Measurements from ENCODE around the gene DAAM1. TPM values are rescaled to one million over a fixed set of nuclear protein-coding genes. Genes with fewer than 3 reads are reported as not detected.

The DAAM1 gene
- polyA plus RNA-seq, 1 of the 3 experiments (the other 2 are of a cell fraction): 5.1 TPM

DNA sequence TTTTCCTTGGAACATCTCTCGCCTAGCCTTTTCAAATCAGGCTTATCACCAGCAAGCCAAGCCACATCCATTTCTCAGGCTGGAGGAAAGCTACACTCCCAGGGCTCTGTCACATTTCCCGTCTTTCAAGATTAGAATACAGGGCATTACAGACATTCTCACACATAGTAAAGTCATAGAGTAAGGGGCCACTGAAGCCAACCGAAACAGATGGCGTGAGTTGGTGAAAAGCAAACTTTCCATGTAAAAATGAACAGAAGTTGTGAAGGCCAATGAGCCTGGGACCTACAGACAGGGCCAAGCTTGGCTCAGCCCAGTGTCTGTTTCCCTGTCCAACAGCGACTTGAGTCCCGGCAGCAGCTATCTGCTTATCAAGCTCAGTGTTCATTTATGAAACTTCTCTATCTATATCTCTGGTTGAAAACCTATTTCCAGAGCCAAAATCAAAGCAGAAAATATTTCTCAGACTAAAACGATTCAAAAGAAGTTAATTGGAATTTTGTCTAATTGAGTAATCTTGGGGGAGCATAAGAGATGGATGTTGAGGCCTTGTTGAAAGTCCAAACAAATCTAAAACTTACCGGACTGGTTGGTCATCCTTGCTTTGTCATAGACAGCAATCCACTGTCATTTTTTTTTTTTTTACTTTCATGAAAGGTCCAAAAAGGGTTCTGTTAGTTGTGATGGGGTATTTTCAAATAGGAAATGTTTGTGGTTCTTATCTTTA lies 105.6 kb downstream of the DAAM1 start:
- H3K36me3 ChIP-seq (replicated peaks in 1 of 2; ENCODE audit: control insufficient read depth in 1 of 2, insufficient read depth in 2 of 2, low read length in 1 of 2): peaks cover 8 to 18% of the 10 kb centered on the region in 2 experiments
- H4K20me1 ChIP-seq (ENCODE audit: insufficient read depth): no peaks in the 10 kb centered on the region
- no peaks in the 10 kb centered on the region for H3K9me2 ChIP-seq
- TF ChIP-seq EP300 (IDR thresholded peaks at IDR 0.05; ENCODE audit: borderline replicate concordance in 1 of 2, low read depth in 1 of 2, low read length in 1 of 2): no peak
- TF ChIP-seq, protein P1, sequence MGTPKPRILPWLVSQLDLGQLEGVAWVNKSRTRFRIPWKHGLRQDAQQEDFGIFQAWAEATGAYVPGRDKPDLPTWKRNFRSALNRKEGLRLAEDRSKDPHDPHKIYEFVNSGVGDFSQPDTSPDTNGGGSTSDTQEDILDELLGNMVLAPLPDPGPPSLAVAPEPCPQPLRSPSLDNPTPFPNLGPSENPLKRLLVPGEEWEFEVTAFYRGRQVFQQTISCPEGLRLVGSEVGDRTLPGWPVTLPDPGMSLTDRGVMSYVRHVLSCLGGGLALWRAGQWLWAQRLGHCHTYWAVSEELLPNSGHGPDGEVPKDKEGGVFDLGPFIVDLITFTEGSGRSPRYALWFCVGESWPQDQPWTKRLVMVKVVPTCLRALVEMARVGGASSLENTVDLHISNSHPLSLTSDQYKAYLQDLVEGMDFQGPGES (IDR thresholded peaks at IDR 0.05; ENCODE audit: low read depth, low read length): no peak
- TF ChIP-seq USF2 (IDR thresholded peaks at IDR 0.05; ENCODE audit: borderline replicate concordance, low read depth, low read length): no peak
- no peak for TF ChIP-seq NFIC (IDR thresholded peaks at IDR 0.05; ENCODE audit: borderline replicate concordance)
- TF ChIP-seq GATA2 (CRISPR knock-in tag; IDR thresholded peaks at IDR 0.05): no peak
- no peak for TF ChIP-seq RAD21 (IDR thresholded peaks at IDR 0.05; ENCODE audit: low read length)
- no peak overlapping the region for H3K9ac ChIP-seq
- H3F3A ChIP-seq (replicated peaks; ENCODE audit: insufficient read depth): peaks cover 7% of the 10 kb centered on the region
- 81% methylated on average over 8 of the region's 8 CpGs for WGBS (ENCODE audit: low lambda C conversion rate)
- H3K27ac ChIP-seq (ENCODE audit: low read depth in 2 of 2, low read length in 1 of 2): peak overlapping the region; percentile 74 to 82
- no peak overlapping the region for H3K4me3 ChIP-seq (ENCODE audit: low read depth in 2 of 2, low read length in 1 of 2)
- no peaks in the 10 kb centered on the region for H3K27me3 ChIP-seq (ENCODE audit: insufficient read depth)
- H3K9me3 ChIP-seq: no peaks in the 10 kb centered on the region
- ChIA-PET POLR2A (no interaction called here), CTCF (interaction anchor here (1.3 kb wide), 1 partner anchor 10 kb away, joined by 5 read pairs; no protein-coding TSS in a partner anchor)
- H3K4me1 ChIP-seq (ENCODE audit: control insufficient read depth in 1 of 2, insufficient read depth in 2 of 2, low read depth in 1 of 2, low read length in 1 of 2): peaks cover 16 to 21% of the 10 kb centered on the region in 2 experiments
- no peaks in the 10 kb centered on the region for H3K79me2 ChIP-seq (ENCODE audit: insufficient read depth)
- no peak overlapping the region for H2AFZ ChIP-seq (ENCODE audit: low read depth)
- peak overlapping the region; percentile 0; the same call in 1 of the 2 replicates for H3K4me2 ChIP-seq
- DNase-seq: no peak

DNA sequence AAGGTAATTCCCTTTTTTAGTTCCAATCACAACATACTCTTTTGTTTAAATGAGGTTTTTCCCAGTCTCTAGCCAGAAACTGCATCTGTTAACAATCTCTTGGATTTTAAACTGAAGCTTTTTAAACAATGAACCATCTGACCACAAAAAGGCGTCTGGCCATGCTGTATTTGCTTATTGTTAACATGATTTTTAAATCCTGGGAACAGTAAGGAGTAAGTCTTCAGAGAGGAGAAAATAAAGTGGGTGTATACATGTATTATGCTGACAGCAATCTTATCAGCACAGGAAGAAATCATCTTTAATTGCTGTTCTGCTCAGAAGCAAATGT lies 106.2 kb downstream of the DAAM1 start:
- peak overlapping the region; percentile 0; the same call in 1 of the 2 replicates for H3K4me2 ChIP-seq
- ChIA-PET POLR2A (no interaction called here), CTCF (interaction anchor here (1.3 kb wide), 1 partner anchor 9 kb away, joined by 5 read pairs; no protein-coding TSS in a partner anchor)
- 27% methylated on average over 1 of the region's 1 CpG for WGBS (ENCODE audit: low lambda C conversion rate)
- no peaks in the 10 kb centered on the region for H3K9me3 ChIP-seq
- H3K9me2 ChIP-seq: no peaks in the 10 kb centered on the region
- H3K4me1 ChIP-seq (ENCODE audit: control insufficient read depth in 1 of 2, insufficient read depth in 2 of 2, low read depth in 1 of 2, low read length in 1 of 2): peaks cover 16 to 21% of the 10 kb centered on the region in 2 experiments
- peak overlapping the region; percentile 74 to 82 for H3K27ac ChIP-seq (ENCODE audit: low read depth in 2 of 2, low read length in 1 of 2)
- H2AFZ ChIP-seq (ENCODE audit: low read depth): no peak overlapping the region
- H3F3A ChIP-seq (replicated peaks; ENCODE audit: insufficient read depth): peaks cover 7% of the 10 kb centered on the region
- peaks cover 8 to 18% of the 10 kb centered on the region in 2 experiments for H3K36me3 ChIP-seq (replicated peaks in 1 of 2; ENCODE audit: control insufficient read depth in 1 of 2, insufficient read depth in 2 of 2, low read length in 1 of 2)
- H3K79me2 ChIP-seq (ENCODE audit: insufficient read depth): no peaks in the 10 kb centered on the region
- no peaks in the 10 kb centered on the region for H4K20me1 ChIP-seq (ENCODE audit: insufficient read depth)
- no peak for DNase-seq
- no peak overlapping the region for H3K4me3 ChIP-seq (ENCODE audit: low read depth in 2 of 2, low read length in 1 of 2)
- no peak overlapping the region for H3K9ac ChIP-seq
- H3K27me3 ChIP-seq (ENCODE audit: insufficient read depth): no peaks in the 10 kb centered on the region
- TF ChIP-seq EP300 (IDR thresholded peaks at IDR 0.05; ENCODE audit: borderline replicate concordance in 1 of 2, low read depth in 1 of 2, low read length in 1 of 2) (peak; percentile 17 to 43; a peak in 2 of 4 replicates), NFIC (IDR thresholded peaks at IDR 0.05; ENCODE audit: borderline replicate concordance) (peak; percentile 59; the same call in 1 of the 2 replicates), FOXM1 (IDR thresholded peaks at IDR 0.05; ENCODE audit: low read depth) (0 out of 2 replicates have a peak, but pooled peaks have one; percentile 44), EZH2phosphoT487 (IDR thresholded peaks at IDR 0.05; ENCODE audit: borderline replicate concordance, low read depth) (no peak), JUND (IDR thresholded peaks at IDR 0.05) (peak; percentile 45; the same call in 1 of the 2 replicates), ELF1 (IDR thresholded peaks at IDR 0.05) (no peak), USF2 (IDR thresholded peaks at IDR 0.05; ENCODE audit: borderline replicate concordance, low read depth, low read length) (no peak), TCF12 (IDR thresholded peaks at IDR 0.05) (peak; percentile 92)
